ENCODE measurements around the gene TRIM65.
A peak's percentile ranks its signal among the peaks of the same experiment; 100 is the strongest.

The TRIM65 gene

DNA sequence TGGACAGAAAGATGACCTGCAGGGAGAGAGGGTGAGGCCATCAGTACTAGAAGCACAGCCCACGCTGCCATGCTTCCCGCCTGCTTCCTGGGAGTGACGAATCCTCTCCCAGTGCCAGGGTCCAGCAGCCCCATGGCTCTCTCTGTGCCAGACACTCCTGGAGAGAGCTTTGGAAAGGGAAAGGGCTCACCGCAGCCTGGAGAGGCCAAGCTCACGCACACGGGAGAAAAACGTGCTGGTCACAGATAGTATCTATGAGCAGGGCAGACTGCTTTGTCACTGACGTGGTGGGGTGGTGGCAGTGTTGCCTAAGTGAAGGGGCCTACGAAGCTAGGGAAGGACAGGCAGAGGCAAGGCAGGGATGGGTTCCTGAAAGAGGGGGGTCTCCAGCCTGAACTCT, 47.0 kb downstream of the TRIM65 start:
- TF ChIP-seq ZFX (IDR thresholded peaks at IDR 0.05; ENCODE audit: borderline replicate concordance), result no peak
- TF ChIP-seq, protein P1, sequence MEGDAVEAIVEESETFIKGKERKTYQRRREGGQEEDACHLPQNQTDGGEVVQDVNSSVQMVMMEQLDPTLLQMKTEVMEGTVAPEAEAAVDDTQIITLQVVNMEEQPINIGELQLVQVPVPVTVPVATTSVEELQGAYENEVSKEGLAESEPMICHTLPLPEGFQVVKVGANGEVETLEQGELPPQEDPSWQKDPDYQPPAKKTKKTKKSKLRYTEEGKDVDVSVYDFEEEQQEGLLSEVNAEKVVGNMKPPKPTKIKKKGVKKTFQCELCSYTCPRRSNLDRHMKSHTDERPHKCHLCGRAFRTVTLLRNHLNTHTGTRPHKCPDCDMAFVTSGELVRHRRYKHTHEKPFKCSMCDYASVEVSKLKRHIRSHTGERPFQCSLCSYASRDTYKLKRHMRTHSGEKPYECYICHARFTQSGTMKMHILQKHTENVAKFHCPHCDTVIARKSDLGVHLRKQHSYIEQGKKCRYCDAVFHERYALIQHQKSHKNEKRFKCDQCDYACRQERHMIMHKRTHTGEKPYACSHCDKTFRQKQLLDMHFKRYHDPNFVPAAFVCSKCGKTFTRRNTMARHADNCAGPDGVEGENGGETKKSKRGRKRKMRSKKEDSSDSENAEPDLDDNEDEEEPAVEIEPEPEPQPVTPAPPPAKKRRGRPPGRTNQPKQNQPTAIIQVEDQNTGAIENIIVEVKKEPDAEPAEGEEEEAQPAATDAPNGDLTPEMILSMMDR (IDR thresholded peaks at IDR 0.05), result no peak
- no peak overlapping the region for H3K27ac ChIP-seq

DNA sequence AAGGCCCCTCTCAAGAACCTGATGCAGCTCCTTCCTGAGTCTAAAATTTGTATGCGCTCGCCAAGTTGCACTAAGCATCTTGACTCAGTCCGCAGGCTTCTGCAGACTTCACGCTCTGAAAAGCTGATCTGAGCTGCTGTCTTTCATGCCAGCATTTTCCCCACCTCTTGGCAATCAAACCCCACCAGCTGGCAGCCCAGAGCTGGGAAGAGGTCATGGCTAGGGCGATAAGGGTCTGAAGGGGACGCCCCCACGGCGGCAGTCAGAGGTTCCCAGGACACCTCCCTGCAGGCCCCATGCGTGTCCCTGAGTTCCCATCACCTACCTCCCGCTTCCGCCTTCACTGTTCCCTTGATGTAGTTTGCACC, 47.5 kb downstream of the TRIM65 start:
- H3K27ac ChIP-seq, result no peak overlapping the region

DNA sequence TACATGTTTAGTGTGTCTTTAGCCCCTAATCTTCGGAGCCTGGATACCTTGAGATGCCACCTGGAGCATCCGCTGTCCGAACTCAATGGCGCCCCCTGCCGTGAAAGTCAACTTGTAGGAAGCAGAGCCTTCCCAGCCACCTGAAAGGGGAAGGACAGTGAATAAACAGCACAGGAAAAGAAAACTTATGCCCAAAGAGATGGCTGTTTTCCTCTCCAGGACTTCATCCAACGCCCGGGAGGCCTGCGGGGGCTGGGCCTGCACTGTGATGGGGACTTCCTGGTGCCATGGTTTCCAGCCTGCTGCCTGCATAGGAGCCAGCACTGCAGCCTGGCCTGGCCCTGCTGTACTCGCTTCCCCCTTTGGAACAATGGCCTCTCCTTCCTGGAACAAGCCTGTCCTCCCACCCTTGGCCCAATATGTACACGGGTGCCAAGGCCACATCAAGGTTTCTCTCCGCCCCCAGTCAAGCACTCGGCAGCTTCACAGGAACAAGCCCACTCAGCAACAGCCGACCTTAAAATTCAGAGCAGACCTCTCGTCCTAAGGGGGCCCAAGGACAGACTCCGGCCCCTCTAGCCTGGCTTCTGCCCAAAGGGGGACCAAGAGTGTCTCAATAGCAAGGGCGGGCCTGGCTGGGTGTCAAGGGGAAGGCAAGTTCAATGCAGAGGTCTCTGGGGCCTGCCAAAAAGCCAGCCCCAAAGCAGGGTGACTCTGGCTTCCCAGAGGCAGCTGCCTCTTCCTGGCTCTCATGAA, 48.0 kb downstream of the TRIM65 start:
- TF ChIP-seq, protein P1 (IDR thresholded peaks at IDR 0.05), result peak; percentile 92
- no peak for TF ChIP-seq ZFX (IDR thresholded peaks at IDR 0.05; ENCODE audit: borderline replicate concordance)
- H3K27ac ChIP-seq, result no peak overlapping the region

More for the DNA sequence above, 47.5 kb downstream of the TRIM65 start:
- TF ChIP-seq, protein P1 (IDR thresholded peaks at IDR 0.05), result no peak
- no peak for TF ChIP-seq ZFX (IDR thresholded peaks at IDR 0.05; ENCODE audit: borderline replicate concordance)

DNA sequence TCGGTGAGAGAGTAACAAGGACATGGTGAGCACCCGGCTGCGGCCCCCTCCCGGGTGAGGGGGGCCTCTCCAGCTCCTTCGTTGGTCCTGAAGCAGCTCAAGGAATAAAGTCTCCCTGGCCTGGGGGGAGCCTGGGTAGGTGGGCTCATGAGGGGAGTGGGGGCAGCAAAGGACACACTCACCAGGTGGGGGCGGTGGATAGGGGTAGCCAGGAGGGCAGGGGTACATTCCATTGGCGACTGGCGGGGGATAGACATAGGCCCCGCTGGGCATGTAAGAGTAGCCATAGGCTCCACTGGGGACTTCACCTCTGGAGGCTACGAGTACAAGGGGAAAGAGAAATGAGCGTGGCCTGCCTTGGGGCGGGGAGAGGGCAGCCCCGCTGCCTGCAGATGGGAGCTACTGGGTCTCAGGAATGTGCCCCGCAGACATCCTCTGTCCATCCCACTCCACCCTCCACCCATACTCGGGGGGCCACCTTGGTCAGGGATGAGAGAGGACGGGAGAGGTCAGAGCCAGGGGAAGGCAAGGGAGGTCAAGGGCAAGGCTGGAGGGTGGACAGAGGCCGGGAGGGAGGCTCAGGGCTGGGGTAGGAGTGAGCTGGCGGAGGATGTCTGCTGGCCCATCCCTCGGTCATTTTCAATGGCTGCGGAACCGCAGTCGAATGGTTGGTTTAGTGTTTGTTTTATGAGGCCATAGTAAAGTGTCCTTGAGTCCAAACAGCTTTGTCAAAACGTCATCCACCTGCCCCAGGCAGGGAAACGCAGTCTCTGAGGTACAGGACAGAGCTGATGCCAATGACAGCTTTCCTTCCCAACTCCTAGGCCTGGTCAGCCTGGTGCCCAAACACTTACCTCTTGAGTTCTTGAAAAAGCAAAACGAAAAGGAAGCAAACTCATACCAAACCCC, 48.9 kb downstream of the TRIM65 start:
- H3K27ac ChIP-seq, result no peak overlapping the region
- TF ChIP-seq, protein P1 (IDR thresholded peaks at IDR 0.05), result no peak
- TF ChIP-seq ZFX (IDR thresholded peaks at IDR 0.05; ENCODE audit: borderline replicate concordance), result no peak

DNA sequence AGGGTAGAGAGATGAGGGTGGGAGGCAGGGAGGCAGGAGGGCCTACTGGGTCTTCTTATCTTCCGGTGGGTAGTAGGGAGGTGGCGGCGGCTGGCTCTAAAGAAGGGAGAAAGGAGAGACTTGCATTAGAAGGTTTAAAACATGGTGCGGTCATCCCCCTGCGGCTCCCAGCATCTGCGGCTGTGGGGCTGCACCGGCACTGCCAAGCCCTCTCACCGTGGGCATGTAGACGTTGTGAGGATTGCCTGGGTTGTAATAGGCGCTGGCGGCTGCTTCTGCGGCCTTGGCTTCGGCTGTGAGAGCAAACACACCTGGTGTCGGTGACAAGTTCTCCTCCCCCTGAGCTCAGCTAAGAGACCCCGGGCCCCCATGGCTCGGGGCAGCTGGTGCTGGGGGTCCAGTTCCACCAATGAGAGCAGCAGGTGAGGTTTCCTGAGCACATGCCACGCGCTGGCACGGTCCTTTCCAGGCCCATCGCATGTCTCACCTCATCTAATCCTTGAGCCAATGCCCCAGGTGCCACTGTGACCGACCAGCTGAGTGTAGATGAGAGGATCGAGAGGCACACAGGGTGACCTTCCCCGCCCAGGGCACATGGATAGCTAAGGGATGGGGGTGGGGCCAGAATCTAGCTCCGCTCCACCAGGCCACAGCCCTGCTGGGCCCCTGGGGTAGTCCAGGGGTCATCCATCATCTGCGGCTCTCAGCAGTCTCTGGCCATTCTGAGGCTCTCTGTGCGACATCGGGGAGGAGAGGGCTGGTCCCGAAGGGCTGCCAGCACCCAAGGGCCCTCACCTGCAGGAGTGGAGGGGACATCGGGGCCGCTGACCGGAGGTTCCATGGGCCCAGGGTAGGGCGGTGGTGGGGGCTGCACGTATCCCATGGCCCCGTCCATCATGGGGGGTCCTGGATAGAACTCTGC, 49.8 kb downstream of the TRIM65 start:
- no peak overlapping the region for H3K27ac ChIP-seq
- TF ChIP-seq ZFX (IDR thresholded peaks at IDR 0.05; ENCODE audit: borderline replicate concordance), result no peak
- TF ChIP-seq, protein P1 (IDR thresholded peaks at IDR 0.05), result no peak

DNA sequence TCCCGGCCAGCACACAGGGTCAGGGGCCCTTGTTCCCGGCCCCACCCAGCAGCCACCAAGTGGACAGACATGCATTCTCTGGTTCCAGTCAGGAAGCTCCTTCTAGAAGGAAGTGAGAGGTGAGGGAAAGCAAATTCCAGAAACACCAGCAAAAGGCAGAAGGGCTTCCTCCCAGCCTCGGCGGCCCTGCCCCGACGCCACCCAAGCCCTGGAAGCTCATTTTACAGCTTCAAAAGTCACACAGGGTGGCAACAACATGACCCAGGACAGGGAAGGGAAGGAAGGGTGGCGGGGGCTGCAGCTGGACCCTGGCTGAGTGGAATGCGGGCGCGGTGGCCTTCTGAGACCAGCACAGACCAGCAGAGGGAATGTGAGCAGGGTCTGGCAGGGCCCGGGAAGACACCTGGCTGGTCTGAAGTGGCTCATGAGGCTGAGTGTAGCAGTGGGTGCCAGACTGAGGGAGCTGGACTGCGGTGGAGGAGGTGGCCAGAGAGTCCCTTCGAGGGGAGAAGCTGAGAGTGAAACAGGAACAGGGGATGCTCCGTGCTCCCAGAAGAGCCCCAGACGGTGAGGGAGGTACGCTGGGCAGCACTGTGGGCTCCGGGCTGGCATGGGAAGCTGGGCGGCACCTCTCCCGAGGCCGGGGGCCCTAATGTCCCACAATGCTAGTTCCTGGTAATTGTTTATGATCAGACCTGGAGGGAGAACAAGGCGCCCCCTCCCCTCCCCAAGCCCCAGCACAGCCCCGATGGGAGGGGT, 50.6 kb downstream of the TRIM65 start:
- TF ChIP-seq, protein P1 (IDR thresholded peaks at IDR 0.05), result no peak
- TF ChIP-seq ZFX (IDR thresholded peaks at IDR 0.05; ENCODE audit: borderline replicate concordance), result no peak
- H3K27ac ChIP-seq, result peak overlapping the region; percentile 40

All from 22Rv1 (cell line).